ENCODE results near the gene ALPK1.
A peak's percentile ranks its signal among the peaks of the same experiment; 100 is the strongest.
"Not testable (repeated sequence)": the region's sequence is repeated elsewhere in the genome, so short reads cannot be mapped to it uniquely, and the experiment has no call there.

The ALPK1 gene

GRCh38 chr4:112381996-112382692, 85.0 kb downstream of the ALPK1 start:
- peak; percentile 37 to 50 for DNase-seq

- peak in 1 of 2 experiments; percentile 9 for DNase-seq
Observed at GRCh38 chr4:112386071-112386470, 88.9 kb downstream of the ALPK1 start.

GRCh38 chr4:112402098-112402497, 104.9 kb downstream of the ALPK1 start:
- no peak for DNase-seq

GRCh38 chr4:112403101-112403945, 106.2 kb downstream of the ALPK1 start:
- DNase-seq, result no peak

GRCh38 chr4:112410364-112410763, 113.2 kb downstream of the ALPK1 start:
- DNase-seq, result peak in 1 of 2 experiments; percentile 6

GRCh38 chr4:112410804-112411203, 113.6 kb downstream of the ALPK1 start:
- DNase-seq, result no peak

GRCh38 chr4:112411781-112412550, 114.8 kb downstream of the ALPK1 start:
- DNase-seq, result no peak

- no peak for DNase-seq
Observed at GRCh38 chr4:112416464-112416863, 119.3 kb downstream of the ALPK1 start.

- no peak for DNase-seq
Observed at GRCh38 chr4:112418092-112418491, 120.9 kb downstream of the ALPK1 start.

- no peak for DNase-seq
Observed at GRCh38 chr4:112421911-112422310, 124.7 kb downstream of the ALPK1 start.

- no peak for DNase-seq
Observed at GRCh38 chr4:112422644-112423043, 125.5 kb downstream of the ALPK1 start.

GRCh38 chr4:112423591-112423990, 126.4 kb downstream of the ALPK1 start:
- DNase-seq, result no peak

- no peak for DNase-seq
Observed at GRCh38 chr4:112425823-112426222, 128.7 kb downstream of the ALPK1 start.

- DNase-seq, result no peak
Observed at GRCh38 chr4:112426416-112426815, 129.2 kb downstream of the ALPK1 start.

- no peak for DNase-seq
Observed at GRCh38 chr4:112431158-112431557, 134.0 kb downstream of the ALPK1 start.

GRCh38 chr4:112436987-112437386, 139.8 kb downstream of the ALPK1 start:
- no peak for DNase-seq

GRCh38 chr4:112442226-112442625, 145.1 kb downstream of the ALPK1 start:
- DNase-seq, result not testable (repeated sequence)

GRCh38 chr4:112448306-112449132, 151.3 kb downstream of the ALPK1 start:
- DNase-seq, result no peak

- DNase-seq, result no peak
Observed at GRCh38 chr4:112449708-112450107, 152.5 kb downstream of the ALPK1 start.

GRCh38 chr4:112451104-112451503, 153.9 kb downstream of the ALPK1 start:
- DNase-seq, result no peak

GRCh38 chr4:112451831-112452230, 154.7 kb downstream of the ALPK1 start:
- DNase-seq, result no peak

- no peak for DNase-seq
Observed at GRCh38 chr4:112453321-112453720, 156.2 kb downstream of the ALPK1 start.
